Breast epithelium (tissue), 4 donors: ENCODE measurements around the gene PDCD1. TPM values are rescaled to one million over a fixed set of nuclear protein-coding genes. Genes with fewer than 3 reads are reported as not detected.

ENCODE experiments used
- DNase-seq, 2 donors: peaks; one replicate each; pipeline ENCODE4 v3.0.0-alpha.2; 2019; ENCODE audit warnings: low spot score in 2 of 2
- H3K27ac ChIP-seq, 2 donors: fragments of 200-600 bp; sonication (generic) in 1 of 2; one replicate each; pipeline ENCODE4 v1.5.1; 2016 to 2019; ENCODE audit warnings: mild to moderate bottlenecking in 1 of 2
- H3K27me3 ChIP-seq, 2 donors: fragments of 200-600 bp; sonication (generic) in 1 of 2; one replicate each; pipeline versions ENCODE4 v1.5.1 to v1.6.0; 2017 to 2019; ENCODE audit warnings: control low read depth in 1 of 2, mild to moderate bottlenecking in 1 of 2
- H3K36me3 ChIP-seq: fragments of 200-600 bp; one replicate; pipeline ENCODE4 v1.5.1; 2019
- H3K4me1 ChIP-seq, 2 donors: fragments of 200-600 bp; sonication (generic); one replicate each; pipeline ENCODE4 v1.5.1; 2016 to 2019; ENCODE audit warnings: control low read depth in 1 of 2
- H3K4me3 ChIP-seq, 3 donors: fragments of 200-600 bp; sonication (generic); 1 replicate in 2 of 3; 2 replicates in 1 of 3; pipeline ENCODE4 v1.5.1; 2016 to 2019; ENCODE audit warnings: mild to moderate bottlenecking in 3 of 3, moderate library complexity in 2 of 3
- H3K9me3 ChIP-seq, 2 donors: fragments of 200-600 bp; sonication (generic) in 1 of 2; one replicate each; pipeline ENCODE4 v1.5.1; 2016 to 2019; ENCODE audit warnings: control low read depth in 1 of 2
- POLR2A ChIP-seq: fragments of 450-650 bp; IDR thresholded peaks from one replicate; pipeline ENCODE4 v1.6.1; 2016; ENCODE audit warnings: antibody characterized with exemption, mild to moderate bottlenecking, moderate library complexity
- POLR2AphosphoS5 ChIP-seq, 3 donors: sonication (generic); formaldehyde crosslinking; IDR thresholded peaks; one replicate each; pipeline ENCODE4 v1.6.1; 2017; ENCODE audit warnings: antibody characterized with exemption in 3 of 3
- intact Hi-C: fragments of 100-400 bp; cut with DNase I; formaldehyde crosslinking; loops from one replicate; pipeline ENCODE4 v1.15.1; 2023; ENCODE audit warnings: low total_unique reads
- total RNA-seq, 3 donors: library from RNA; depleted of rRNA; stranded (reverse); fragments of >200 nt; gene quantifications; one replicate each; pipeline ENCODE4 v1.1.0, GENCODE V29; 2016
- TF ChIP-seq, protein P1 (sequence below), 3 donors: fragments of 450-650 bp; IDR thresholded peaks; one replicate each; pipeline ENCODE4 v1.5.1; 2016 to 2017; ENCODE audit warnings: antibody characterized with exemption in 3 of 3, mild to moderate bottlenecking in 3 of 3, moderate library complexity in 3 of 3

The PDCD1 gene
- total RNA-seq, 3 donors from 2014 or later, result 0.16 to 0.88 (median 0.33) TPM

DNA sequence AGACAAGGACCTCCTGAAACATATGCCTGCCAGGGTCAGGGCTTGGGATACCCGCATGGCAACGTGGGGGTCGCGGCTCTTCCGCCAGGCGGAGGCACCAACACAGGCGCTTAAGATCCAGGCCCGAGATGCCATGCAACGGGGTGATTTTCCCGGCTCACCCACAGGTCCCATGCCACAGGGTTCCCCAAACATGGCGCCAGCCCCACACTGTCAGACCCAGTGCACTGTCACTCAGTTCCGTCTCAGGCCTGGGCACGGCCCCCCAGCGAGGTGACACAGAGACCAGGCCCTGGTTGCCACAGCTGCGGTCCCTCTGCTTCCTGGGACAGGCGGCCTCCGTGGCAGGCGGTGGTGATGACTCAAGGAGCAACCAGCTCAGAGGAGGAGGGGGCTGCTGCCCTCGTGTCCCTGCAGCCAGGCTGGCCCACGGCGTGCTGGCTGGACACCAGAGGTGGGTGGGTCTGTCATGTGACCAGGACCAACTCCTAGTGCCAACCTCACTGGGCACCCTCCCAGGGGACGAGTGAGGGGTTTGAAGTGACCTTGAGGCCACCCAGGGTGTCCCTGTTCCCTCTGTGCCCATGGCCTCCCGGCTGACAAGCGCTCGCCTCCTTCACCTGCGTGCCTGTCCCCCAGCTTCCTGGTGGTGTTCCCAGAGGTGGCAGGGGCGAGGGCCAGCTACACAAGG lies 4.9 kb downstream of the PDCD1 start:
- Histone ChIP-seq H3K4me3 (no peak overlapping the region), H3K9me3 (no peaks in the 10 kb centered on the region), H3K27ac (no peak overlapping the region), H3K27me3 (peaks cover 0 to 8% of the 10 kb centered on the region in 2 donors), H3K36me3 (no peaks in the 10 kb centered on the region), H3K4me1 (no peaks in the 10 kb centered on the region)
- DNase-seq, result peak in 1 of 2 donors; percentile 48
- intact Hi-C loops, result loop anchor here (5.0 kb wide), 1 partner anchor 216 kb away; the partner anchor contains the start of genes ATG4B and THAP4
- TF ChIP-seq, protein P1, sequence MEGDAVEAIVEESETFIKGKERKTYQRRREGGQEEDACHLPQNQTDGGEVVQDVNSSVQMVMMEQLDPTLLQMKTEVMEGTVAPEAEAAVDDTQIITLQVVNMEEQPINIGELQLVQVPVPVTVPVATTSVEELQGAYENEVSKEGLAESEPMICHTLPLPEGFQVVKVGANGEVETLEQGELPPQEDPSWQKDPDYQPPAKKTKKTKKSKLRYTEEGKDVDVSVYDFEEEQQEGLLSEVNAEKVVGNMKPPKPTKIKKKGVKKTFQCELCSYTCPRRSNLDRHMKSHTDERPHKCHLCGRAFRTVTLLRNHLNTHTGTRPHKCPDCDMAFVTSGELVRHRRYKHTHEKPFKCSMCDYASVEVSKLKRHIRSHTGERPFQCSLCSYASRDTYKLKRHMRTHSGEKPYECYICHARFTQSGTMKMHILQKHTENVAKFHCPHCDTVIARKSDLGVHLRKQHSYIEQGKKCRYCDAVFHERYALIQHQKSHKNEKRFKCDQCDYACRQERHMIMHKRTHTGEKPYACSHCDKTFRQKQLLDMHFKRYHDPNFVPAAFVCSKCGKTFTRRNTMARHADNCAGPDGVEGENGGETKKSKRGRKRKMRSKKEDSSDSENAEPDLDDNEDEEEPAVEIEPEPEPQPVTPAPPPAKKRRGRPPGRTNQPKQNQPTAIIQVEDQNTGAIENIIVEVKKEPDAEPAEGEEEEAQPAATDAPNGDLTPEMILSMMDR (IDR thresholded peaks at IDR 0.05), result no peak
- TF ChIP-seq POLR2A (no peak), POLR2AphosphoS5 (IDR thresholded peaks at IDR 0.05) (no peak)

DNA sequence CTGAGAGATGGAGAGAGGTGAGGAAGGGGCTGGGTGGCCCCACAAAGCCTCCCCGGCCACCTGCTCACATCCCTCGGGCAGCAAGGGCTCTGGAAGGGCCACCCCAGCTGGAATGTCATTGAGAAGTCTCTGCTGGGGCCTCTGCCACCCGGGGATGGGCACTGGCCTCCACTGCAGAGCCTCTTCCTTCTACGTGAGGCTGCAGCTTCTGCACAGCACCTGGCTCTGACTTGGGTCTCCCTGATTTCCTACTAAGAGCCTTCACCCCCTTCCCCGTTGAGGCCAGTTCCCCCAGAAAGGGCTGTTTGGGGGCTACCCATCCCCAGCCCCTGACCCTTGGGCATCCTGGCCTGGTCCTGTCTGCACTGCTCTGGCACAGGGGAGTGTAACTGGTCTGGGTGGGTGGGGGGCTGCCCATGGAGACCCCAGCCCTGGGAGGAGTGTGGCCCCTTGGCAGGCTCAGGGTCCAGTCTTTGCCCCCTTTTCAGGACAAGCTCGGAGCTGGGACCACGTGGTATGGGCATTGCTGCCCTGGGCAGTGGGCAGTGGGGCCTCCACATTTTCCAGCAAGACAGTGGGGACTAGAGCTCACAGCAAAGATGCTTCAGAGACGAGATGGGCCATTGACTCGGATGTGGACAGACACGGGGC lies 5.6 kb downstream of the PDCD1 start:
- H3K27ac ChIP-seq, result no peak overlapping the region
- no peaks in the 10 kb centered on the region for H3K36me3 ChIP-seq
- no peaks in the 10 kb centered on the region for H3K9me3 ChIP-seq
- H3K4me1 ChIP-seq, result no peaks in the 10 kb centered on the region
- H3K27me3 ChIP-seq, result peaks cover 0 to 8% of the 10 kb centered on the region in 2 donors
- intact Hi-C loops, result loop anchor here (5.0 kb wide), 1 partner anchor 216 kb away; the partner anchor contains the start of genes ATG4B and THAP4
- DNase-seq, result peak in 1 of 2 donors; percentile 47
- TF ChIP-seq POLR2A, result no peak
- no peak for TF ChIP-seq POLR2AphosphoS5 (IDR thresholded peaks at IDR 0.05)
- TF ChIP-seq, protein P1 (IDR thresholded peaks at IDR 0.05), result no peak
- no peak overlapping the region for H3K4me3 ChIP-seq

DNA sequence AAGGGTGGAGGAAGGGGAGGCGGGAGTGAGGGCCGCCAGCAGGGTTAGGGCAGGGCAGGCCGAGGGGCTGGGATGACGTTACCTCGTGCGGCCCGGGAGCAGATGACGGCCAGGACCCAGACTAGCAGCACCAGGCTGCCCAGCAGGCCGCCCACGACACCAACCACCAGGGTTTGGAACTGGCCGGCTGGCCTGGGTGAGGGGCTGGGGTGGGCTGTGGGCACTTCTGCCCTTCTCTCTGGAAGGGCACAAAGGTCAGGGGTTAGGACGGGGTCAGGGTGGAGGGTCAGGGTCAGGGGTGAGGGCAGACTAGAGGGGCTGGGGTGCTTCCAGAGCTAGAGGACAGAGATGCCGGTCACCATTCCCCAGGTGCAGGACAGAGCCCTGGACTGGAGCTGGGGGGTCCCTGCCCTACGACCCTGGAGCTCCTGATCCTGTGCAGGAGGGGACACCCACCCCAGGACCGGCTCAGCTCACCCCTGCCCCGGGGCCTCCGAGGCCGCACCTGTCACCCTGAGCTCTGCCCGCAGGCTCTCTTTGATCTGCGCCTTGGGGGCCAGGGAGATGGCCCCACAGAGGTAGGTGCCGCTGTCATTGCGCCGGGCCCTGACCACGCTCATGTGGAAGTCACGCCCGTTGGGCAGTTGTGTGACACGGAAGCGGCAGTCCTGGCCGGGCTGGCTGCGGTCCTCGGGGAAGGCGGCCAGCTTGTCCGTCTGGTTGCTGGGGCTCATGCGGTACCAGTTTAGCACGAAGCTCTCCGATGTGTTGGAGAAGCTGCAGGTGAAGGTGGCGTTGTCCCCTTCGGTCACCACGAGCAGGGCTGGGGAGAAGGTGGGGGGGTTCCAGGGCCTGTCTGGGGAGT lies 6.3 kb downstream of the PDCD1 start:
- no peak overlapping the region for H3K4me3 ChIP-seq
- H3K27ac ChIP-seq, result no peak overlapping the region
- no peaks in the 10 kb centered on the region for H3K9me3 ChIP-seq
- H3K4me1 ChIP-seq, result no peaks in the 10 kb centered on the region
- intact Hi-C loops, result loop anchor here (5.0 kb wide), 1 partner anchor 215 kb away; the partner anchor contains the start of genes ATG4B and THAP4
- H3K27me3 ChIP-seq, result peaks cover 0 to 8% of the 10 kb centered on the region in 2 donors
- DNase-seq, result peak in 1 of 2 donors; percentile 40
- H3K36me3 ChIP-seq, result no peaks in the 10 kb centered on the region
- TF ChIP-seq, protein P1 (IDR thresholded peaks at IDR 0.05), result no peak
- TF ChIP-seq POLR2AphosphoS5 (IDR thresholded peaks at IDR 0.05) (no peak), POLR2A (no peak)

DNA sequence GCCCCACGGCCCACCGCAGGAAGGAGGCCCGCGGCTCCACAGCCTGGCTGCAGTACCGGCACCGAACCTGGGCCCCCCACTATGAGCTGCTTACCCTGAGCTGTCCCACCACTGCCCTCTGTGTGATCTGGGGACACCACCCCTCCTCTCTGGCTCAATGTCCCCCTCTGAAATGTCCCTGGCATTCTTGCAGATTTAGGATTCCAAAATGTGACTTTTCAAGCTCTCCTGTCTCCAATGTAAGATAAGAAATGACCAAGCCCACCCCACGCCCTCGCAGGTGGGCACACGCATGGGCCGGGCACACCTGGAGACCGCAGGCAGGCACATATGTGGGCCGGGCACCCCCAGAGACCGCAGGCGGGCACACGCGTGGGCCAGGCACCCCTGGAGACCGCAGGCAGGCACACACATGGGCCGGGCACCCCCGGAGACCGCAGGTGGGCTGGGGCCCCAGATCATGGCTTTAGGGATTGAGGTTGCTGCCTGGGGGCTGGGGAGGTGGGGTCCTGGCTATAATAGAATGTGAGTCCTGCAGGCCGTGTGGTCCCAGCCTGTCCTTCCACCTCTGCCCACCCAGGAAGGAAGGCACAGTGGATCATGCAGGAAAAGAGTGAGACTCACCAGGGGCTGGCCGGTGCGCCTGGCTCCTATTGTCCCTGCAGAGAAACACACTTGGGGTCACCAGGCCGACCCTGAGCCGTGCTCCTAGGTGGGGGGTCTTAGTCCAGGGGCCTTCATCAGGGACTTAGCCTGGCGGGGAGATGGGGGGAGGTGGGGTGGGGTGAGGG lies 7.2 kb downstream of the PDCD1 start:
- H3K4me3 ChIP-seq, result no peak overlapping the region
- H3K27ac ChIP-seq, result no peak overlapping the region
- TF ChIP-seq POLR2AphosphoS5 (IDR thresholded peaks at IDR 0.05) (no peak), POLR2A (no peak)
- TF ChIP-seq, protein P1 (IDR thresholded peaks at IDR 0.05), result no peak
- H3K9me3 ChIP-seq, result no peaks in the 10 kb centered on the region
- DNase-seq, result no peak
- no peaks in the 10 kb centered on the region for H3K36me3 ChIP-seq
- intact Hi-C loops, result loop anchor here (5.0 kb wide), 1 partner anchor 214 kb away; the partner anchor contains the start of genes ATG4B and THAP4
- H3K27me3 ChIP-seq, result peaks cover 0 to 9% of the 10 kb centered on the region in 2 donors
- no peaks in the 10 kb centered on the region for H3K4me1 ChIP-seq
